Cardiac fibroblast (primary cell): ENCODE measurements around the gene MEMO1.

ENCODE experiments used
- DNase-seq, 2 donors: peaks; one replicate each; pipeline versions ENCODE4 v3.0.0 to v3.0.0-alpha.2; 2010; ENCODE audit warnings: low read depth in 2 of 2
- H3K4me3 ChIP-seq, 2 donors: replicated peaks in 1 of 2; 1 replicate in 1 of 2; 2 replicates in 1 of 2; pipeline ENCODE4 v1.5.1; 2011; ENCODE audit warnings: low read depth in 2 of 2, low read length in 2 of 2, mild to moderate bottlenecking in 2 of 2, moderate library complexity in 1 of 2
- CTCF ChIP-seq: IDR thresholded peaks from one replicate; pipeline ENCODE4 v1.5.1; 2011; ENCODE audit warnings: low read depth, mild to moderate bottlenecking, low read length, inconsistent platforms

The MEMO1 gene

GRCh38 chr2:31940920-31941319 lies 69.9 kb downstream of the MEMO1 start:
- no peak for TF ChIP-seq CTCF
- DNase-seq = no peak
- H3K4me3 ChIP-seq = no peak overlapping the region

GRCh38 chr2:31937741-31938140 lies 73.1 kb downstream of the MEMO1 start:
- TF ChIP-seq CTCF = no peak
- peak in 1 of 2 donors; percentile 33 for DNase-seq

GRCh38 chr2:31935370-31935769 lies 75.4 kb downstream of the MEMO1 start:
- no peak overlapping the region for H3K4me3 ChIP-seq
- DNase-seq = no peak

More at GRCh38 chr2:31937741-31938140, 73.1 kb downstream of the MEMO1 start:
- H3K4me3 ChIP-seq = no peak overlapping the region

GRCh38 chr2:31933066-31933465 lies 77.7 kb downstream of the MEMO1 start:
- TF ChIP-seq CTCF = no peak
- DNase-seq = no peak
- H3K4me3 ChIP-seq = no peak overlapping the region

More at GRCh38 chr2:31935370-31935769, 75.4 kb downstream of the MEMO1 start:
- no peak for TF ChIP-seq CTCF

GRCh38 chr2:31932589-31932988 lies 78.2 kb downstream of the MEMO1 start:
- no peak for DNase-seq
- no peak for TF ChIP-seq CTCF
- no peak overlapping the region for H3K4me3 ChIP-seq

DNA sequence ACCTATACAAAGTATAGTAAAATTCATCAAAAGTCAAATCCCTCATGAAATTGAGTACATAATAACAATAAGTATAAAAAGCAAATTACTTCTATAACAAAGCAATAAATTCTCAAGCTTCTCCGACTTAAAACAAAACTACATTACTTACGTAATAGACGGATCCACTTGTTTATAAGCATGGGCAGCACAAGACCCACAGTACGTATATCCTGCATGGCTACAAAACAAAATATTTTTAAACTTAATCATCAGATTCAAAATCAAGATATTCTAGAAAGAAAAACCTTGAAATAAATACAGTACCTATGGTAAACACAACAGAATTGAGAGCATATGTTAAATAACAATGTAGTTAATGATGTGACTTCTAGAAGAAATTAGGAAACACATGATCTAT lies 78.9 kb downstream of the MEMO1 start:
- H3K4me3 ChIP-seq = no peak overlapping the region
- no peak for TF ChIP-seq CTCF
- DNase-seq = peak; percentile 5 to 27

DNA sequence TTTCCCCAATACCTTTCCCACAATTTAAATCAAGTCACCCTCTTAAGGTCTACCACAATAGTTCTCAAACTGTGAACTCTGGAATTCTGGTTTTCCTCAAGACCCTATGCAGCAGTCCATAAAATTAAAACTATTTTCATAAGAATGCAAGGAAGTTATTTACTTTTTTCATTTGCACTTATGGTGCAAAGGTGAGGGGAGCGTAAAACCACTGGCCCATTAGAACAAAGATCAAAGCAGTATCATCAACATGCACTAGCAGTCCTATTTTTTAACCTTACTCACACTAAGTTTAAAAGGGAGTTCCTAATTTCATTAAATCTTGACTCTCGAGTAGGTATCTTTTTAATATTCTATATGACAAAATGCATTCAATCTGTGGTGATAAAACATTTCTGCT lies 85.3 kb downstream of the MEMO1 start:
- no peak for DNase-seq
- H3K4me3 ChIP-seq = no peak overlapping the region

More for the DNA sequence above, 85.3 kb downstream of the MEMO1 start:
- TF ChIP-seq CTCF = no peak
